CD4-positive, alpha-beta T cell treated with Interferon gamma for 1 hour (primary cell): ENCODE measurements around the gene CDH24.
"Not testable (repeated sequence)": the region's sequence is repeated elsewhere in the genome, so short reads cannot be mapped to it uniquely, and the experiment has no call there.

Source experiments
- DNase-seq: peaks from one replicate; pipeline ENCODE4 v3.0.0-alpha.2; 2020

Gene CDH24

GRCh38 chr14:23015618-23016017 lies 41.7 kb downstream of the CDH24 start:
- no peak for DNase-seq

- DNase-seq, result not testable (repeated sequence)
These were observed 43.6 kb downstream of the CDH24 start for GRCh38 chr14:23013749-23014054.

GRCh38 chr14:23013054-23013748 lies 44.1 kb downstream of the CDH24 start:
- no peak for DNase-seq

GRCh38 chr14:23009939-23010726 lies 47.2 kb downstream of the CDH24 start, which contains the start of gene C14orf93:
C14orf93 (minus strand) TSS chr14:23010143; CDS start chr14:22999023, 11,120 bp downstream.
- DNase-seq, result peak; percentile 76

GRCh38 chr14:23009483-23009938 lies 47.8 kb downstream of the CDH24 start:
- DNase-seq, result no peak

GRCh38 chr14:23008831-23009230 lies 48.5 kb downstream of the CDH24 start:
- no peak for DNase-seq

GRCh38 chr14:23006544-23007419 lies 50.5 kb downstream of the CDH24 start:
- peak; percentile 97 for DNase-seq

- no peak for DNase-seq
These were observed 51.2 kb downstream of the CDH24 start for GRCh38 chr14:23006188-23006534.

- DNase-seq, result no peak
These were observed 51.7 kb downstream of the CDH24 start for GRCh38 chr14:23005451-23006187.

GRCh38 chr14:23004274-23004673 lies 53.0 kb downstream of the CDH24 start:
- DNase-seq, result not testable (repeated sequence)

- DNase-seq, result no peak
These were observed 54.7 kb downstream of the CDH24 start for GRCh38 chr14:23002592-23002991.

- DNase-seq, result no peak
These were observed 56.5 kb downstream of the CDH24 start for GRCh38 chr14:23000860-23001259.

- DNase-seq, result no peak
These were observed 58.8 kb downstream of the CDH24 start for GRCh38 chr14:22998329-22999012.

- no peak for DNase-seq
These were observed 59.5 kb downstream of the CDH24 start for GRCh38 chr14:22997676-22998323.
